Panc1 (cell line): Measurements from ENCODE around the gene ADCY4. TPM values are rescaled to one million over a fixed set of nuclear protein-coding genes. Genes with fewer than 3 reads are reported as not detected.
A peak's percentile ranks its signal among the peaks of the same experiment; 100 is the strongest.

Experiments used
- ATAC-seq: fragments of 200-7000 bp; cut with Tn5 transposase; 2 replicates; pipeline ENCODE4 v1.9.1; 2020; ENCODE audit warnings: mild to moderate bottlenecking, moderate library complexity
- BruUV-seq: library from RNA; stranded (reverse); fragments of 400-500 nt; replicated peaks from 2 replicates; lab custom pipeline; 2021; lab: Mats Ljungman, UMichigan
- CTCF ChIA-PET: fragments of 300-600 bp; sonication (Branson Sonifier 250); formaldehyde crosslinking; loops from one replicate; lab custom pipeline; 2022; ENCODE audit warnings: antibody characterized with exemption; lab: Charles Lee
- POLR2A ChIA-PET: fragments of 300-600 bp; sonication (Branson Sonifier 250); formaldehyde crosslinking; loops from one replicate; lab custom pipeline; 2022; ENCODE audit warnings: antibody characterized with exemption; lab: Charles Lee
- DNase-seq: peaks from one replicate; pipeline ENCODE4 v3.0.0-alpha.2; 2010; ENCODE audit warnings: low read depth, low spot score
- H3K27ac ChIP-seq: 2 replicates; pipeline ENCODE4 v1.5.1; 2011; ENCODE audit warnings: mild to moderate bottlenecking, low read length, inconsistent platforms
- H3K27me3 ChIP-seq: fragments of 200-500 bp; sonication (Bioruptor generic); 2 replicates; pipeline ENCODE4 v1.6.0; 2014; ENCODE audit warnings: low read length, inconsistent platforms; ENCODE audit not compliant: control insufficient read depth, insufficient read depth
- H3K36me3 ChIP-seq: fragments of 200-500 bp; sonication (Bioruptor generic); 2 replicates; pipeline ENCODE4 v1.5.1; 2014; ENCODE audit warnings: inconsistent platforms, mild to moderate bottlenecking, low read length, moderate library complexity; ENCODE audit not compliant: control insufficient read depth, insufficient read depth
- H3K4me1 ChIP-seq: 2 replicates; pipeline ENCODE4 v1.5.1; 2011; ENCODE audit warnings: inconsistent platforms, mild to moderate bottlenecking, low read length, moderate library complexity; ENCODE audit not compliant: control insufficient read depth, insufficient read depth
- H3K4me3 ChIP-seq, 2 experiments: 2 replicates each; pipeline ENCODE4 v1.5.1; 2011 to 2012; ENCODE audit warnings: low read depth in 2 of 2, low read length in 2 of 2, mild to moderate bottlenecking in 2 of 2, inconsistent platforms in 1 of 2, moderate library complexity in 1 of 2
- H3K9me3 ChIP-seq: fragments of 200-500 bp; sonication (Bioruptor generic); 2 replicates; pipeline ENCODE4 v1.5.1; 2014; ENCODE audit warnings: low read depth, mild to moderate bottlenecking, inconsistent platforms, low read length, moderate library complexity; ENCODE audit not compliant: control insufficient read depth, insufficient read depth
- POLR2AphosphoS5 ChIP-seq: IDR thresholded peaks from 2 replicates; pipeline ENCODE4 v1.6.1; 2012; ENCODE audit warnings: mild to moderate bottlenecking, low read depth, low read length, moderate library complexity
- SIN3A ChIP-seq: IDR thresholded peaks from 2 replicates; pipeline ENCODE4 v1.6.1; 2012; ENCODE audit warnings: low read depth, mild to moderate bottlenecking, low read length, moderate library complexity, borderline replicate concordance; ENCODE audit not compliant: insufficient read depth
- TCF7L2 ChIP-seq: IDR thresholded peaks from 2 replicates; pipeline ENCODE4 v1.6.1; 2011; ENCODE audit warnings: mild to moderate bottlenecking, low read depth, low read length, inconsistent platforms
- in situ Hi-C: cut with HindIII; loops from 2 replicates; pipeline ENCODE4 v1.10.0; 2016; ENCODE audit warnings: low sequenced_read_pairs, low pct_unique_long_range_greater_than_20kb
- intact Hi-C: fragments of 100-400 bp; cut with micrococcal nuclease; formaldehyde crosslinking; loops from one replicate; pipeline ENCODE4 v1.10.0; 2022; ENCODE audit not compliant: unreplicated experiment
- total RNA-seq: library from RNA; stranded (reverse); gene quantifications from one replicate; pipeline ENCODE4 v1.2.1, GENCODE V29; 2021; ENCODE audit not compliant: unreplicated experiment
- TF ChIP-seq, protein P1 (sequence below), 2 experiments: IDR thresholded peaks; 2 replicates each; pipeline ENCODE4 v1.6.1; 2011 to 2012; ENCODE audit warnings: low read depth in 2 of 2, control low read depth in 1 of 2, low read length in 1 of 2, mild to moderate bottlenecking in 1 of 2, moderate library complexity in 1 of 2; ENCODE audit not compliant: insufficient read depth in 1 of 2
- TF ChIP-seq, protein P2 (sequence below): fragments of 450-650 bp; IDR thresholded peaks from 2 replicates; pipeline ENCODE4 v1.5.1; 2017; ENCODE audit warnings: mild to moderate bottlenecking

ADCY4 gene
- total RNA-seq, 1 experiment from 2014 or later = 0.21 TPM

DNA sequence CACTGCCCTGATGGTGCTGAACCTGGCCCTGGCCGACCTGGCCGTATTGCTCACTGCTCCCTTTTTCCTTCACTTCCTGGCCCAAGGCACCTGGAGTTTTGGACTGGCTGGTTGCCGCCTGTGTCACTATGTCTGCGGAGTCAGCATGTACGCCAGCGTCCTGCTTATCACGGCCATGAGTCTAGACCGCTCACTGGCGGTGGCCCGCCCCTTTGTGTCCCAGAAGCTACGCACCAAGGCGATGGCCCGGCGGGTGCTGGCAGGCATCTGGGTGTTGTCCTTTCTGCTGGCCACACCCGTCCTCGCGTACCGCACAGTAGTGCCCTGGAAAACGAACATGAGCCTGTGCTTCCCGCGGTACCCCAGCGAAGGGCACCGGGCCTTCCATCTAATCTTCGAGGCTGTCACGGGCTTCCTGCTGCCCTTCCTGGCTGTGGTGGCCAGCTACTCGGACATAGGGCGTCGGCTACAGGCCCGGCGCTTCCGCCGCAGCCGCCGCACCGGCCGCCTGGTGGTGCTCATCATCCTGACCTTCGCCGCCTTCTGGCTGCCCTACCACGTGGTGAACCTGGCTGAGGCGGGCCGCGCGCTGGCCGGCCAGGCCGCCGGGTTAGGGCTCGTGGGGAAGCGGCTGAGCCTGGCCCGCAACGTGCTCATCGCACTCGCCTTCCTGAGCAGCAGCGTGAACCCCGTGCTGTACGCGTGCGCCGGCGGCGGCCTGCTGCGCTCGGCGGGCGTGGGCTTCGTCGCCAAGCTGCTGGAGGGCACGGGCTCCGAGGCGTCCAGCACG, 18.9 kb downstream of the ADCY4 start:
- Histone ChIP-seq H3K27ac (no peak overlapping the region), H3K4me1 (no peaks in the 10 kb centered on the region), H3K27me3 (no peaks in the 10 kb centered on the region), H3K9me3 (no peaks in the 10 kb centered on the region), H3K4me3 (no peak overlapping the region), H3K36me3 (no peaks in the 10 kb centered on the region)
- ChIA-PET POLR2A (interaction anchor here (0.5 kb wide), 1 partner anchor 87 kb away, joined by 4 read pairs; no protein-coding TSS in a partner anchor), CTCF (no interaction called here)
- DNase-seq (no peak), ATAC-seq (peak; percentile 10; the same call in 1 of the 2 replicates)
- TF ChIP-seq, protein P1, sequence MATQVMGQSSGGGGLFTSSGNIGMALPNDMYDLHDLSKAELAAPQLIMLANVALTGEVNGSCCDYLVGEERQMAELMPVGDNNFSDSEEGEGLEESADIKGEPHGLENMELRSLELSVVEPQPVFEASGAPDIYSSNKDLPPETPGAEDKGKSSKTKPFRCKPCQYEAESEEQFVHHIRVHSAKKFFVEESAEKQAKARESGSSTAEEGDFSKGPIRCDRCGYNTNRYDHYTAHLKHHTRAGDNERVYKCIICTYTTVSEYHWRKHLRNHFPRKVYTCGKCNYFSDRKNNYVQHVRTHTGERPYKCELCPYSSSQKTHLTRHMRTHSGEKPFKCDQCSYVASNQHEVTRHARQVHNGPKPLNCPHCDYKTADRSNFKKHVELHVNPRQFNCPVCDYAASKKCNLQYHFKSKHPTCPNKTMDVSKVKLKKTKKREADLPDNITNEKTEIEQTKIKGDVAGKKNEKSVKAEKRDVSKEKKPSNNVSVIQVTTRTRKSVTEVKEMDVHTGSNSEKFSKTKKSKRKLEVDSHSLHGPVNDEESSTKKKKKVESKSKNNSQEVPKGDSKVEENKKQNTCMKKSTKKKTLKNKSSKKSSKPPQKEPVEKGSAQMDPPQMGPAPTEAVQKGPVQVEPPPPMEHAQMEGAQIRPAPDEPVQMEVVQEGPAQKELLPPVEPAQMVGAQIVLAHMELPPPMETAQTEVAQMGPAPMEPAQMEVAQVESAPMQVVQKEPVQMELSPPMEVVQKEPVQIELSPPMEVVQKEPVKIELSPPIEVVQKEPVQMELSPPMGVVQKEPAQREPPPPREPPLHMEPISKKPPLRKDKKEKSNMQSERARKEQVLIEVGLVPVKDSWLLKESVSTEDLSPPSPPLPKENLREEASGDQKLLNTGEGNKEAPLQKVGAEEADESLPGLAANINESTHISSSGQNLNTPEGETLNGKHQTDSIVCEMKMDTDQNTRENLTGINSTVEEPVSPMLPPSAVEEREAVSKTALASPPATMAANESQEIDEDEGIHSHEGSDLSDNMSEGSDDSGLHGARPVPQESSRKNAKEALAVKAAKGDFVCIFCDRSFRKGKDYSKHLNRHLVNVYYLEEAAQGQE (IDR thresholded peaks at IDR 0.05; ENCODE audit: insufficient read depth in 1 of 2, low read depth in 2 of 2, low read length in 1 of 2) = no peak
- TF ChIP-seq POLR2AphosphoS5 (no peak), TCF7L2 (no peak), SIN3A (no peak)
- TF ChIP-seq, protein P2, sequence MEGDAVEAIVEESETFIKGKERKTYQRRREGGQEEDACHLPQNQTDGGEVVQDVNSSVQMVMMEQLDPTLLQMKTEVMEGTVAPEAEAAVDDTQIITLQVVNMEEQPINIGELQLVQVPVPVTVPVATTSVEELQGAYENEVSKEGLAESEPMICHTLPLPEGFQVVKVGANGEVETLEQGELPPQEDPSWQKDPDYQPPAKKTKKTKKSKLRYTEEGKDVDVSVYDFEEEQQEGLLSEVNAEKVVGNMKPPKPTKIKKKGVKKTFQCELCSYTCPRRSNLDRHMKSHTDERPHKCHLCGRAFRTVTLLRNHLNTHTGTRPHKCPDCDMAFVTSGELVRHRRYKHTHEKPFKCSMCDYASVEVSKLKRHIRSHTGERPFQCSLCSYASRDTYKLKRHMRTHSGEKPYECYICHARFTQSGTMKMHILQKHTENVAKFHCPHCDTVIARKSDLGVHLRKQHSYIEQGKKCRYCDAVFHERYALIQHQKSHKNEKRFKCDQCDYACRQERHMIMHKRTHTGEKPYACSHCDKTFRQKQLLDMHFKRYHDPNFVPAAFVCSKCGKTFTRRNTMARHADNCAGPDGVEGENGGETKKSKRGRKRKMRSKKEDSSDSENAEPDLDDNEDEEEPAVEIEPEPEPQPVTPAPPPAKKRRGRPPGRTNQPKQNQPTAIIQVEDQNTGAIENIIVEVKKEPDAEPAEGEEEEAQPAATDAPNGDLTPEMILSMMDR = no peak
- in situ Hi-C loops = no loop called here
- no TSS peak for BruUV-seq
- intact Hi-C loops = no loop called here

DNA sequence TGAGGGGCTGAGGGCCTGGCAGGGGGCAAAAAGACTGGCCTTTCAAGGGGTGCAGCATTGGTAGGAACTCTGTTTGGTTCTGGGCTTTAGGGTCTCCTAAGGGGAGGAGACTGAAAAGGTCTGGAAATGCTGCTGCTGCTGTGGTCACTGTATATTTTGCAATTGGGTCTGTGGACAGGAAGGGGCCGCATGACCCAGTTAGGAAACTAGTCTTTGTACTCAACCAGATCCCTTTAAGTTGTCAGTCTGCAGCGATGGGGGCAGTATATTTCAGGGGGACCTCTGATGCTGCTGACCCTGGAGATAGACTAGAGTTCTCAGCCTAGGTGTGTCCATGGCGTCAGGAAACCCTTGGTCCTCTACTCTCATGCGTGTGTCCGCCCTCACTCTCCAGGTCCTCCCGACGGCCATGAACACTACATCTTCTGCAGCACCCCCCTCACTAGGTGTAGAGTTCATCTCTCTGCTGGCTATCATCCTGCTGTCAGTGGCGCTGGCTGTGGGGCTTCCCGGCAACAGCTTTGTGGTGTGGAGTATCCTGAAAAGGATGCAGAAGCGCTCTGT, 19.5 kb downstream of the ADCY4 start:
- Histone ChIP-seq H3K27me3 (no peaks in the 10 kb centered on the region), H3K9me3 (no peaks in the 10 kb centered on the region), H3K36me3 (no peaks in the 10 kb centered on the region), H3K4me3 (no peak overlapping the region), H3K4me1 (no peaks in the 10 kb centered on the region), H3K27ac (no peak overlapping the region)
- in situ Hi-C loops = no loop called here
- CTCF ChIA-PET = no interaction called here
- DNase-seq (no peak), ATAC-seq (0 out of 2 replicates have a peak, but pooled peaks have one; percentile 13)
- POLR2A ChIA-PET = interaction anchor here (0.5 kb wide), 1 partner anchor 87 kb away, joined by 4 read pairs; no protein-coding TSS in a partner anchor
- intact Hi-C loops = no loop called here
- no peak for TF ChIP-seq TCF7L2
- no peak for TF ChIP-seq SIN3A
- TF ChIP-seq, protein P2 = no peak
- TF ChIP-seq, protein P1 (IDR thresholded peaks at IDR 0.05; ENCODE audit: insufficient read depth in 1 of 2, low read depth in 2 of 2, low read length in 1 of 2) = no peak
- no peak for TF ChIP-seq POLR2AphosphoS5
- BruUV-seq = no TSS peak
